Cardiac fibroblast (primary cell): ENCODE data around the gene SPDYE5.

Experiments
- DNase-seq, 2 donors: peaks; one replicate each; pipeline versions ENCODE4 v3.0.0 to v3.0.0-alpha.2; 2010; ENCODE audit warnings: low read depth in 2 of 2
- H3K4me3 ChIP-seq, 2 donors: replicated peaks in 1 of 2; 1 replicate in 1 of 2; 2 replicates in 1 of 2; pipeline ENCODE4 v1.5.1; 2011; ENCODE audit warnings: low read depth in 2 of 2, low read length in 2 of 2, mild to moderate bottlenecking in 2 of 2, moderate library complexity in 1 of 2
- TF ChIP-seq, protein P1 (sequence below): IDR thresholded peaks from one replicate; pipeline ENCODE4 v1.5.1; 2011; ENCODE audit warnings: low read depth, mild to moderate bottlenecking, low read length, inconsistent platforms

The SPDYE5 gene

DNA sequence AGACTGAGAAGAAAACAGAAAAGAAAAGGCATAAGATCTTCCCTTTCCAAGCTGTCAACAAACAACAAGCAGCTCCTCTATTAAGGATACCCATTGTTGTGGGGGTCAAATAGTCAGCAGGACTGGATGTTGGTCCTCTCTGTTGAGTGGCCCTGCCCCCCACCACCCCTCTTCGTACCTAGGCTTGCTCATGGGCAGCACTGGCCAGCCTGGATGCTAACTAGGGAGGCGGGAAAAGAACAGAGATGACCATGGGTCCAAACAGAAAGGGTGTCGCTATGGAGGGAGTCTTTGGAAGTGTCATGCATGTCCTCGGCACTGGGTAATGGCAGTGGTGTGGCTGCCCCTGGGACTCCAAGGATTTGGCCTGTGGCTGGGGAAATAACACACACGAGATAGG is 45.6 kb downstream of the SPDYE5 start:
- no peak overlapping the region for H3K4me3 ChIP-seq
- TF ChIP-seq, protein P1, sequence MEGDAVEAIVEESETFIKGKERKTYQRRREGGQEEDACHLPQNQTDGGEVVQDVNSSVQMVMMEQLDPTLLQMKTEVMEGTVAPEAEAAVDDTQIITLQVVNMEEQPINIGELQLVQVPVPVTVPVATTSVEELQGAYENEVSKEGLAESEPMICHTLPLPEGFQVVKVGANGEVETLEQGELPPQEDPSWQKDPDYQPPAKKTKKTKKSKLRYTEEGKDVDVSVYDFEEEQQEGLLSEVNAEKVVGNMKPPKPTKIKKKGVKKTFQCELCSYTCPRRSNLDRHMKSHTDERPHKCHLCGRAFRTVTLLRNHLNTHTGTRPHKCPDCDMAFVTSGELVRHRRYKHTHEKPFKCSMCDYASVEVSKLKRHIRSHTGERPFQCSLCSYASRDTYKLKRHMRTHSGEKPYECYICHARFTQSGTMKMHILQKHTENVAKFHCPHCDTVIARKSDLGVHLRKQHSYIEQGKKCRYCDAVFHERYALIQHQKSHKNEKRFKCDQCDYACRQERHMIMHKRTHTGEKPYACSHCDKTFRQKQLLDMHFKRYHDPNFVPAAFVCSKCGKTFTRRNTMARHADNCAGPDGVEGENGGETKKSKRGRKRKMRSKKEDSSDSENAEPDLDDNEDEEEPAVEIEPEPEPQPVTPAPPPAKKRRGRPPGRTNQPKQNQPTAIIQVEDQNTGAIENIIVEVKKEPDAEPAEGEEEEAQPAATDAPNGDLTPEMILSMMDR: no peak
- no peak for DNase-seq

DNA sequence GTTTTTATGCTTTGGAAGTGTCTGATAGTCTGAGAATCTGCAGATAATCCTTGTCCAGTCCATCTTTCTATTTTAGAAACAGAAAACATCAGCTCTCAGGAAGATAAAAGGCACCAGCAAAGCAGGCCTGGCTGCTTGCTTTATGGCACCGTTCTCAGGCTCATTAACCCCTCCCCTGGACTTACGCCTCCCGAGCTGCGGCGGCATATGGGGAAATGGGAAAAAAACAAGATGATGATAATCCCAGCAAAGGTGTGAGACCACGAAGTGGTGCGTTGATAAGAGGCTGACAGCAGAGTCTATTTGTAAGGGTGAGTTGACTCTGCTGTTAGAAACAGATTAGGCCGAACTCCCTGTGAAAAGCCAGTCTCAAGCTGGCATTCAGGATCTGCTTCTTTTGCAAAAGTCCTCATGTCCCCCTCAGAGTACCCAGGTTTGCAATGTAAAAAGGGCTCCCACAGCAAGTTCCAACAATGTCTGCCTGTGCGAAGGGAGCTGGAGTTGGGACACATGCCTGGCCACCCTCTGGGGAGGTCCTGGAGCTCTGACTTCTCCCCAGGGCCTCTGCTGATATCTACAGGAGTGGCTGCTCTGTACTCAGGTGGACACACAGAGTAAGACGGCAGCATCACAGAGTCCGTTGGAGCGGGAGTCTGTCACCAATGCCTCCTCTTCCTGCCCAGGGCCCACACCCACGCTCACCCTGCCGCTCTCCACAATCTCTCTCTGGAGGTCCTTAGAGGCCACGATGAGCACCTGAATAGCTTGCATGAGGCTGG is 54.3 kb downstream of the SPDYE5 start:
- no peak for DNase-seq
- TF ChIP-seq, protein P1: no peak
- no peak overlapping the region for H3K4me3 ChIP-seq
